Stimulated activated CD4-positive, alpha-beta T cell treated with anti-CD3 and anti-CD28 coated beads, TNF-alpha, amount 100 ng/mL, for 1 hour (primary cell): Measurements from ENCODE around the gene NHLH2.

ENCODE experiments used
- DNase-seq, 3 donors: peaks; one replicate each; pipeline ENCODE4 v3.0.0-alpha.2; 2020; ENCODE audit warnings: low read depth in 3 of 3, low spot score in 1 of 3

NHLH2 gene

DNA sequence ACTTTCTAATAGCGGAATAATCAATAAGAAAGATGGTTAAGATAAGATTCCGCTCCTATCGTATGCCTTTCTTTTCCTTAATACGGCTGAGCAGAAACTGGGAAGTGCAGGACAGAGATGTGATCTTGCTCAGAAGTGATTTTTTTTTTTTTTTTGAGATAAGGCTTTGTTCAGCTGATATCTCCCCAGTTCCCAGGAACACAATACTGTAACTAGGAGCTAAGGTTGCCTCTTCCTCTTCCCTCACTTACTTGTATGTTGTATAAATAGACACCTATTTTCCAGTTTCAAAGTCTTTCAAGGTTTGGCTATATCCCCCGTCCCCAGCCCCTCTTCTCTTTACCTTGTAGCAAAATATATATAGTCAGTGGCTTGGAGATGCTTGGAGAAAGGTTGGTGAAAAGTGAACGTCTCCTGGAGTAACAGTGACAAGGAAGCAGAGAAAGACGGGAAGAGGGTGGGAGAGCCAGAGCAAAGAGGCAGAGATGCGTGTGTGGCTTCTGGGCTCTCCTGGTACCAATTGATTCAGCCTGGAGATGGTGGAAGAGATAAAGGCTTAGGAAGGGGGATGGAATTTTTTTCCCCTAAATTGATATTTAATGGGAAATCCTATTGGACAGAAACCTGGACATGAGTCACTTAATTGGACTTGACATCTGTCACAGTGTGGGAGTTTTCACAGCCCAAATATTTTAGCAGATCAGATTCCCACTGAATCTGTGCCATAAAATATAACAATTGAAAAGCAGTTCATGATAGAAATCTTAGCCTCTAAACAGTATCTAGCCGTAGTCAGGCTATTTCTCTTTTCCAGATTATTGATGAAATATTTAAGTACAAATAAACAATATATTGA lies at the start of gene NHLH2:
TSS of gene NHLH2 (minus strand) at position 522 of the 856 bp plus-strand sequence. CDS start 2,754 bp downstream, outside the sequence.
- DNase-seq: no peak

DNA sequence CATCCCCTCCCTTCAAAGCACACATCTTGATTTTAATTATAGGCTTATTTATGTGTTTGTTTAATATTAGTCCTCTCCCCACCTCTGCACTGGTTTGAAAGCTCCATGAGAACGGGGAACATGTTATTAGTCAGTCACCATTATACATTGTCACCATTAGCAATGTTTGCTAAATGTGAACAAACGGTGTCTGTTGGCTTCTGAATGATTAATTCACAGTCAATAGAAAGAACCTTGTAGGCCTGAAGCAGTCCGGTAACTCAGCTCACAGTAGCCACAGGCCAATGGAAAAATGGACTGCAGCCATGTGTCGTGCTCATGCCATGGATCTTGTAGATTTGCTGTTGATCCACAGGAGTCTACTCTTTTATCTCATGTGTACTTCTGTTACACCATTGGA lies 49.7 kb upstream of the NHLH2 start:
- DNase-seq: no peak

DNA sequence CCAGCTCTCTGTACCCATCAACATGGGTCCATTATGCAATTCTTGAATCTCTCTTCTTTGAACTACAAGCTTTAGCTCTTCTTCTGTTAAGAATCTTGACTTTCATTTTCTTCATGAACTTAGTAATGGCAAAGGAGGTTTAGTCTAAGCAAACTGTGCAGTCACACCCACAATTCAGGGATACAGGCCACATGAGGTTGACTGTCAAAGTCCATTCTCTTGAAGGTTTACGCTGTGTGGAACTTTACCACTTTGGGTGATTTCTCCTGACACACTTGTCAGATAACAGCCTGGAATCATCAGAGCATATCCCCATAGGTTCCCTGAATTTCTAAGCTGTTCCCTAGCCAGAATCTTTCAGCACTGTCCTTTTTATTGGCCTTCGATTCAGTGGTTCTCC lies 48.0 kb upstream of the NHLH2 start:
- DNase-seq: no peak

DNA sequence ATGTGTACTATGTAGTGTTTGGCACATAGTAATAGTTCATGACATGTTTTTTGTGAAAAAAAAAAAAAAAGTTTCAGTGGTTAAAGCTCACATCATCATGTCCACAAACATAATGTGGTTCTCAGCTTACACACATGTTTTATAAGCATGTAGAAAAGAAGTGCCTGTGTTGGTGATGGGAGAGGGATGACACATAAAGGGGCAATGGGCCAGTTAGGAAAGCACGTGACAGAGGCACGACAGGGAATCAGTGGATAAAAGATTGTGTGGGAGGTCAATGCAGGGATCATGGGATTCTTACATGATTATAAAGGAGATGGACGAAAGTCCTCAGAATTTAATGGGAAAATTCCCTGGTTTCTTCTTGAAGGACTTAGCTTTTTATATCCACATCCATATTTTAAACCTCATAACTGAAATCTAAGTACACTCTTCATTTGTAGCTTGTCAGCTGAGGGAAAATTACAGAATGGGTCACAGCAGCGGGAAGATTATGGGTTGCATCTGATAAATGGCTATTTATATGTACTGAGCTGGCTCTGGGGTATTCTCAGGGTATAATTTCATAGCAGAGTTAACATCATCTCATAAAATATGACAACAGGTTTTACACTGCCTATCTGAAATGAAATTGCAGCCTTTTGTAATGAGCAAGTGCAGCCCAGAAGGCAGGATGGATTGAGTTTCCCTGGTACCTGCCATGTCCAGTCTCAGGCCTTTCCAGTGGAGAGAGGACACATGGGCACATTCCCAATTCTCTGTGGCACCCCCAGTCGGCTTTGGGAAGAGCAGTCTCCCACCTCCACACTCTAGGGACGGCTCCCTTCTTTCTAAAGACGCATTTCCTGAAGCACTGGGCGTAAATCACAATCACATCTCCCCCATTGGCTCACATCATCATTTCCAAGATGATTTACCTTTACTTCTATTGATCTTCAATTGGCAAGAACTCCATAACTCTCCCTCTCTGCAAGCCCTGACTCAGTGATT lies 42.3 kb upstream of the NHLH2 start:
- no peak for DNase-seq

DNA sequence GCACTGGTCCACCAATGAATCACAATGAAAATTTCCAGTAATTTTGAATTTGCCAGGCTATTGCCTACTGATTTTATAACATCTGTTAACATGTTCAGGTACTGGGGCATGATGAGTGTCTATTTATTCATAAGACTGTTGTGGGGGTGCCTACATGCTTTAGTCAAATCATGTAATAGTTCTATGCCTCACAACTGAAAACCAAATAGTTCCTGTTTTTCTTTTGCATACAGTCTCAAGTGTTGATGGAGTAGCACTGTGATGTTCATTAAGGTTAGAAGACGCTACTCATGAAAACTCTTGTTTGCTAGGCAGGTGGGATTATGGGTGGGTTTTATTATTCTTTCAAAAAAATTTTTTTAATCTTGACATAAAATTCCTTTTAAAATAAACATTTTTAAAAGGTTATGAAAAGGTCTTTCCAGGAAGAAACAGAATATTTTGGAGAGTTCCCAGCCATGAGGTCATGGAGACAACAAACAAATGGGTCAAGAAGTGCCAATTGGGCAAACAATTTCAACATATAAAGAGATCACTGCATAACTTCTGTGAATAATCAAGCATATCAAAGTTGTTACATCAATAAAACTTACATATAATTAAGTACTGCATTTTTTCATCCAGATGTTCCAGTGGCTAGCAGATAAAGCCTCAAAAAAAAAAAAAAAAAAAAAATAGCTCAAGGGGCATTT lies 40.2 kb upstream of the NHLH2 start:
- no peak for DNase-seq

DNA sequence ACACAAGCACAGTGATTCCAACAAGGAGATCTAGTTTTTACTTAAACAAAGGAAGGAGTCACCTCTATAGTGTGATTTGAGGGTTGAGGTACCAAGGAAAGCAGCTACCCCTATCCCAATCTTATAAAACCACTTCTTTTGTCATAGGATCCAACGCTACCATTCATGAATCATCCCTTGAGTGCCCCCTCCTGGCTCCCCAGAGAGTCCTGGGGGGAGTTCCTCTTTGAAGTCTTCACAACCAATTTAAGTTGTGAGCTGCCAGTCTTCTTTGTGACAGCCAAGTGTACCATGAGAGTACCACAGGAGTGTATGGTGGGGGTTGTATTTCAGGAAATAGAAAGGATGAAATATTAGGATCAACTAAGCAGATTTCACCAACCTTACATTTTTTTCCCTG lies 39.1 kb upstream of the NHLH2 start:
- DNase-seq: no peak

DNA sequence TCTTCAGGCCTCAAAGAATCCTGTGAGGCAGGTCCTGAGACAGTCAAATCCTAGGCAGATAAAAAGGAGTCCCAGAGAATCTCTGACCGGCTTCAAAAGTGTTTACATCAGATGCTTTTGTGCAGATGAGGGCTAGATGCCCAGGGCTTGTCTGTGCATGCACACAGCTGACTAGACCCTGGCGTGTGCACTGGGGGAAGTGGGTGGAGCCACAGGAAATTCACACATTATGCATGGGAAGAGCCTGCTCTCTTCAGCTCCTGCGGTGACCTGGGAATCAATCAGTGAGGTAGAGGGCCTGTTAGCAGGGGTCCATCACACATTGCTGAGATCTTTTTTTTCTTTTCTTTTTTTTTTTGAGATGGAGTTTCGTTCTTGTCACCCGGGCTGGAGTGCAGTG lies 36.6 kb upstream of the NHLH2 start:
- no peak for DNase-seq

DNA sequence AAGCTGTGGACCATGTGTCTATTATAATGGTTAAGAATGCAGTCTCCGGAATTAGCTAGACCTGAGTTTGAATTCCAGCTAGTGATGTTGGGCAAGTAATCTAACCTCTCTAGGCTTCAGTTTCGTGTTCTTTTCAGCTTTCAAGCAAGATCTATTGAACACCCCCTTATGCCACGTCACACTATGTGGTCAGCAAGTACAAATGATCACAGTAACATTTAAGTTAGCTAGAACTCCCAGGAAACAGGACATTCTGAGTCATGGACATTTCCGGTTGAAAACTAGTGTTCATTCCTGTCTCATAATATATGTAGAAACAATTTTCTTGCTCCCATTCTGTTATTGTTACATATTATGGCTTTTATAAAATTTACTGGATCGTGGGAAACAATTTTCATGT lies 34.0 kb upstream of the NHLH2 start:
- DNase-seq: no peak

DNA sequence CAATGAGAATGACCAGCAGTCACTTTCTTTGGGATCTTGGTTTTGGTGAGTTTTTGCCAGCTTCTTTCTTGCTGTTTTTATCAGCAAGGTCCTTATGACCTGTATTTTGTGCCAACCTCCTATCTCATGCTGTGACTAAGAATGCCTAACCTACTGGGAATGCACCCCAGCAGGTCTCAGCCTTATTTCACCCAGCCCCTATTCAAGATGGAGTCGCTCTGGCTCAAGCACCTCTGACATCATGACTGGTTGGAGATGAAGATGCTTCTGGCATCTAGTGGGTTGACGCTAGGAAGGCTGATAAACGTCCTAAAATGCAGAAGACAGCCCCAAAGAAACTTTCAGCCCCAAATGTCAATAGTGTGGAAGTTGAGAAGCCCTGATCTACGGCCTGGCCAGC lies 33.6 kb upstream of the NHLH2 start:
- DNase-seq: no peak

DNA sequence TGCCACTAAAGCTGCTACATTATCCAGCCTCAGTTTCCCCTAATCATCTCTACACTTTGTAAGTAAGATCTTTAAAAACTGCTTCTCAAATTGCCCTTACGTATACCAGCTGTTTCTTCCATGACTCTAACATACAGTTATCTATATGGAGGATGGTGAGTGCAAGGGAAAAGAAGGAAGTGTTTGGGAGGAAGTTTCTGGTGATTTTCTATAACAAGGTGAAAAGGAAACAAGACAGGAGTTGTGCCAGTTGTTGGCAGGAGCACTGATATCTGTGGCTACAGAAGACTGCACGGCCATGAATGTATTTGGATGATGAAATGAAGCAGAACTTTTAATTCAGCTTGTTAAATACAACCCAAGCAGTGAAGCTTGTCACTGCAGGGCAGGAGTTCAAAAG lies 32.3 kb upstream of the NHLH2 start:
- DNase-seq: no peak

DNA sequence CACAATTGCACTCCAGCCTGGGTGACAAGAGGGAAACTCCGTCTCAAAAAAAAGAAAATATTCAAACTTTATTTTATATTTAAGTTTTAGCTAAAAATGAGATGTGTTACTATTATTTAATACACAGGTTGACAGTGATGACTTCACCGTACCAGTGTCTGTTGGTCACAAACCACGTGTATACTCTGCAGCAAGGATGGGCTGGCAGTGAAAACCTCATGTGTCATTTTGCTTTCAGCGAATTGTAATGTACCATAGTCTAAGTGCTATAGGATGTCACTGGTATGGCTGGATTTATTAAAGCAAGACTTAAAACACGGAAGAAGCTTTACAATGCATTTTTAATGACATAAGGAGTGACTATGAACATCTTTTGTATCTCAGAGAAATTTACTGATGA lies 28.1 kb upstream of the NHLH2 start:
- no peak for DNase-seq

DNA sequence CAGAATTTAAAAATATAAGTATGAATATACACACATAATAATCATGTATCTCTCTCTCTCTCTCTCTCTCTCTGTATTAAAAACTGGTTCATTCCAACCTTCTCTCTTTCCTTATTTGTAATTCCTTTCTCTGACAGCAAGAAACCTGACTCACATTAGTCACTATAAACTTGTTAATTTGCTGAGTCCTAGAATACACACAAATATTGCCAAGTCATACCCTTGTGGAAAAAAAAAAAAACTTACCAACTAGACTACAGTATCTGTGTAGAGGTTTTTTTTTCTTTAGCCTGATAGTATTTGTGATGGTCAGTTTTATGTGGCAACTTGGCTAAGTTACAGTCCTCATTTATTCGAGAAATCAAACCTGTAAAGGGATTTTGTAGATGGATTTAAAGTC lies 26.3 kb upstream of the NHLH2 start:
- no peak for DNase-seq

DNA sequence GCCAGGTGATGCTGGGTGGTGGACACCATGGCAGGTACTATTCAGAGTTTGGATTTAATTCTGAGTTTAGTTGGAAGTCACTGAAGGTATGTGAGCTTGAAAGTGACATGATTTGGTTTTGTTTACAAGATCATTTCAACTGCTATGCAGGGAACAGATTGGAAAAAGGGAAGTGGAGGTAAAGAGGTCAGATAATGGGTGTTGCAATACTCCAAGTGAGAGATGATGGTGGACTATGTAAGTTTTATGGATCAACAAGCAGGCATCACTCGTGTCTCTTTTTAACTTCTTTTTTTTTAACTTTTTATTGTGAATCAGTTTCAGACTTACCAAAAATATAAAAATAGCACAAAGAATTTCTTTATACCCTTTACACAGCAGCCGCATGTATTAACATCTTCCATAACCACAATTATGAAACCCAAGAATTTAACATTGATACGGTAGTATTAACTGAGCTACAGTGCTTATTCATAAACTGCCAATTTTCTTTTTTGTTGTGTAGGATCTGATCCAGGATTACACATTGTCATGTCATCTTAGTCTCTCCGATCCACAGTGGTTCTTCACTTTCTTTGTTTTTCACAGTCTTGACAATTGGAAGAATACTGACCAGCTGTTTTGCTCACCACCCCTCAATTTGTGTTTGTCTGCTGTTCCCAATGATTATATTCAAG lies 24.9 kb upstream of the NHLH2 start:
- DNase-seq: no peak

DNA sequence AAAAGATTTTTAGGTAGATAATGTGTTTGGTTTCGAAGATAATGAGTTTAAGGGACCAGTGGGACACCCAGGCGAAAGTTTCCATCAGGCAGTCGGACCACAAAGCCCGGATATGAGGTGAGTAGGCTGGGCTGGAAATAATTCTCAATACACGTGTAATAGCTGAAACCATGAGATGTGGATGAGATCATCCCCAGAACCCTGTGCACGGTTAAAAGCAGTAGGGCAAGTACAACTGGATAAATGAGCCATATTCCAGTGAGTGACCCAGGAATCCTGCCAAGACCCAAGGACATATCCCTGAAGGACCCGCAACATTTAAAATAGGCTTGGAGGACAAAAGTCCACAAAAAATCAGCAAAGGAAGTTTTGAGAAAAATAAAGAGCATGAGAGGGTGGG lies 21.5 kb upstream of the NHLH2 start:
- DNase-seq: no peak

DNA sequence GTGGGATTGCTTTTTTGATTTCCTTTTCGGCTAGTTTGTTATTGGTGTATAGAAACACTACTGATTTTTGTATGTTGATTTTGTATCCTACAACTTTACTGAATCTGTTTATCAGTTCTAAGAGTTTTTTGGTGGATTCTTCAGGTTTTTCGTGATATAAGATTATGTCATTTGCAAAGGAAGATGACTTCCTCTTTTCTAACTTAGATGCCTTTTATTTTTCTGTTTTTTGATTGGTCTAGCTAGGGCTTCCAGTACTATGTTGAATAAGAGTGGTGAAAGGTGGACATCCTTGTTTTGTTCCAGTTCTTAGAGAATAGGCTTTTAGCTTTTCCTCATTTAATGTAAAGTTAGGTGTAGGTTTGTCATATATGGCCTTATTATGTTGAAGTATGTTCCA lies 13.1 kb upstream of the NHLH2 start:
- no peak for DNase-seq

DNA sequence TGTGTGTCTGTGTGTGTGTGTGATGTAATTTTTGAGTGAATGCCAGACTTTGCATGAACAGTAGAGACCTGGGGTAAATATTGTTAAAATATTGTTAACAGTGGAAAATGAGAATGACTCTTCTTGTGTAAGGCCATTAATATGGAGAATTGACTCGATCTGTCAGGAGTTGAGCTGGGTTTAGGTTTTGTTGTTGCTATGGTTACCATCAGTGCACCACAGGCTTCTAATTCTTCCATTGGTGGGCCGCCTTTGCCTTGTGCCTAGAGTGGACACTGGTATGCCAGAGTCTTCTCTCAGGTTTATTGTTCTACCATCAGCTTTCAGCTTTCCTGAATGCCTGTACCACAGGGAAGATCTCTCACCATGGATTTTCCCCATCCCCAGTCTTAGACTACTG lies 10.0 kb upstream of the NHLH2 start:
- no peak for DNase-seq

DNA sequence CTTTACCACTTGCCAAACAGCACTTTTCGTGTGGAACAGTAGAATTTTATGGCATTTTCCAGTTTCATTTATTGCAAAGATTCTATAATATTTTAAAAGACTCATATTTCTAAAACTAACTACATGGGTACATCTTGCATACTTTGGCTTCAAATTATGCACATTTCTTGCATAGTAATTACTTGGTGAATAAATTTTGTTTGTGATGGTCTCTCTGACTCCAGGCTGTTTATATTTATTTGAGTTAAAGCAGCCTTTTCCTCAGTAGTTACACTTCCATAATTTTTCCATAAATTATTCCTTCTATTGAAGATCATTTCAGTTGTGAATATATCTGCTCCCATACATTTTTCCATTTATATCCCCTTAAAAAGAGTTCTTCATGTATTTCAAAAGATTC lies 6.9 kb upstream of the NHLH2 start:
- no peak for DNase-seq

DNA sequence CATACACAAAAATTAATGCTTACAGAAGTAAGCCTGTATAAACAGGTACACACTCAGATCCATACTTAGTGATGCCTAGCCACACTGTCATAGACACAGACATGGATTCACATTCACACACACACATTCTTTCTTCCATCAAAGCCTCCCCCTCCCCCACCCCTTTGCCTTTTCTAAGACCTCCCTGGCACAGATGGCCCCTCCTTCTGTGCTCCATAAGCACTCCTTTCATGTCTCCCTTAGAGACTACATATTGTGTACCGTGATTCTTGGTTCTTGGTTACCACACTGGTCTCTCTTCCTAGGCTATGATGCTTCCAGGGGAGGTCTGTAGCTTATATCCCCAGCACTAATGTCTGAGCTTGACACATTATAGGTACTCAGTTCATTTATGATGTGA lies 2.0 kb upstream of the NHLH2 start:
- no peak for DNase-seq

DNA sequence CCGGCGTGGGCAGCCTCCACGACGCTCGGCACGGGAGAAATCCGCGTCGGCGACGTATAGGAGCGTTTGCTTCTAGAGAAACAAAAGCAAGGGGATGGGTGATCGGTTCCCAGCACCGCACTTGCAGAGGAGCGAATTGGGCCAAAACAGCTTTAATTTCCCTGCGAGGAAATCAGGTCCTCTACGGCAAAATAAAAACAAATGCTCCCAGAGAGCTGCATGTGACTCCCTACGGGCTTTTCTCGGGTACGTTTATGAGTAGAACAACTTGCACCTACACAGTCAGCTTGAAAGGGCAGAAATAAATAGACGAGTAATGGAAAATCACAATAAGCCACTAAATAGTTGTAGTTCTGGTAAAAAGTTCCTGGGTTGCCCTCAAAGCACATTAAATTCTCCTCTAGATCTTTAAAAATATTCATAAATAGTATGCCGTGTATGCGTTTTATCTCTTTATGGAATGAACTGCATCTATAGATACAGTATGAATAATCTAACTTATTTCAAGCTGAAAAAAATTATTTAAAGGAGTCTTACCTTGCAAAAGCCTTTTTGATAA lies 1.2 kb downstream of the NHLH2 start:
- DNase-seq: no peak

DNA sequence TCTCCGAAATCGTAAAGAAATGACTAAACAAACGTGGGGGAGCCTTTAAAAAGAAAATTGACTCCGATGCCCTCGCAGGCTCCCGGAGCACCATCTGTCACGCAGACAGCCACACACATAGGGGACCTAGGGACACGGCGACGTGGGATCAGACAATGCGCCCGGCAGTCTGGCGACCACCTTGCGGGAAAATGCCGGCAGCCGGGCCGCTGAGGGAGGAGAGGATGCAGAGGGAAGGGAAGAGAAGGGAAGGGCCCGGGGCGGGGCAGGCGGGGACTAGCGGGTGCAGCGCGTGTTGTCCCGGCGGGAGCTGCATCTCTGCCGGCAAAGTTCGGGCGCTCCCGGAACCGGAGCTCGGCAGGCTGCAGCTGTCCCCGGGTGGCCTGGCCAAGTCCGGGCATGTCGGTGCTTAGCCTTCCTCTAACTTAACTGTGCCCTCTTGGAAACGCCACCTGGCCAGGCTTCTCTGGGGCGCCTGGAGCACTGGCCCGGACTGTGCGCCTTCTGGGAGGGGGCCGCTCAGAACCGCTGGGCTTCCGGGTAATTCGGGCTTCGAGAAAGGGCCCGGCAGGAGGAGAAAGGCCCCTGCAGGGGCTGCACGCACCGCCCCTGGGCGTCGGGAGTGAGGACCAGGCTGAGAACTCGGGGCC lies 1.8 kb downstream of the NHLH2 start:
- DNase-seq: no peak
